HepG2 (cell line): ENCODE data around the gene PEPD. TPM values are rescaled to one million over a fixed set of nuclear protein-coding genes. Genes with fewer than 3 reads are reported as not detected.

ENCODE experiments used
- ARID5B ChIP-seq: IDR thresholded peaks from 2 replicates; pipeline ENCODE4 v1.4.0; 2020; ENCODE audit warnings: mild to moderate bottlenecking, missing genetic modification reagents
- CENPT ChIP-seq: sonication (generic); formaldehyde crosslinking; IDR thresholded peaks from 2 replicates; pipeline ENCODE4 v1.8.0; 2022; ENCODE audit warnings: low read depth, mild to moderate bottlenecking, moderate library complexity, missing genetic modification reagents
- CENPX ChIP-seq: sonication (generic); formaldehyde crosslinking; IDR thresholded peaks from 2 replicates; pipeline ENCODE4 v1.9.0; 2021; ENCODE audit warnings: mild to moderate bottlenecking, missing genetic modification reagents, moderate library complexity
- FOXP1 ChIP-seq, 2 experiments: fragments of 450-650 bp in 1 of 2; IDR thresholded peaks; 2 replicates each; pipeline ENCODE4 v1.6.1; 2017 to 2018; ENCODE audit warnings: antibody characterized with exemption in 1 of 2
- ISL2 ChIP-seq: sonication (generic); formaldehyde crosslinking; IDR thresholded peaks from 2 replicates; pipeline ENCODE4 v1.5.0; 2020; ENCODE audit warnings: missing genetic modification reagents
- KLF15 ChIP-seq: sonication (generic); formaldehyde crosslinking; IDR thresholded peaks from 2 replicates; pipeline ENCODE4 v1.8.1; 2023; ENCODE audit warnings: borderline replicate concordance, mild to moderate bottlenecking, inconsistent platforms, missing genetic modification reagents, mixed read lengths
- MAZ ChIP-seq, 2 experiments: sonication (generic) in 1 of 2; formaldehyde crosslinking in 1 of 2; IDR thresholded peaks; 2 replicates each; pipeline versions ENCODE4 v1.5.0 to v1.6.1; 2012 to 2020; ENCODE audit warnings: low read depth in 2 of 2, mild to moderate bottlenecking in 2 of 2, borderline replicate concordance in 1 of 2, improper control_type of control experiment in 1 of 2, low read length in 1 of 2, missing genetic modification reagents in 1 of 2, moderate library complexity in 1 of 2
- MIXL1 ChIP-seq: IDR thresholded peaks from 2 replicates; pipeline ENCODE4 v1.6.1; 2016
- MXD3 ChIP-seq: IDR thresholded peaks from 2 replicates; pipeline ENCODE4 v1.6.1; 2016; ENCODE audit warnings: mild to moderate bottlenecking, missing biosample characterization, missing genetic modification reagents
- MXI1 ChIP-seq: IDR thresholded peaks from 3 replicates; pipeline ENCODE4 v1.6.1; 2012; ENCODE audit warnings: low read depth, low read length, inconsistent platforms, borderline replicate concordance
- ONECUT2 ChIP-seq: sonication (generic); formaldehyde crosslinking; IDR thresholded peaks from 2 replicates; pipeline ENCODE4 v1.4.0; 2020; ENCODE audit warnings: missing genetic modification reagents
- SP4 ChIP-seq: sonication (generic); formaldehyde crosslinking; IDR thresholded peaks from 2 replicates; pipeline ENCODE4 v1.8.1; 2023; ENCODE audit warnings: mild to moderate bottlenecking, missing genetic modification reagents
- TBX3 ChIP-seq: fragments of 450-650 bp; IDR thresholded peaks from 2 replicates; pipeline ENCODE4 v1.6.1; 2017; ENCODE audit warnings: antibody characterized with exemption, mild to moderate bottlenecking, inconsistent platforms, borderline replicate concordance
- ZHX1 ChIP-seq: sonication (generic); formaldehyde crosslinking; IDR thresholded peaks from 2 replicates; pipeline ENCODE4 v1.8.1; 2022; ENCODE audit warnings: low read depth, mild to moderate bottlenecking, missing genetic modification reagents
- ZNF138 ChIP-seq: sonication (generic); formaldehyde crosslinking; IDR thresholded peaks from 2 replicates; pipeline ENCODE4 v1.5.0; 2020; ENCODE audit warnings: mild to moderate bottlenecking, low read depth, missing genetic modification reagents
- ZNF512 ChIP-seq: sonication (generic); formaldehyde crosslinking; IDR thresholded peaks from 2 replicates; pipeline ENCODE4 v1.4.0; 2020; ENCODE audit warnings: mild to moderate bottlenecking, missing genetic modification reagents
- ZNF704 ChIP-seq: sonication (generic); formaldehyde crosslinking; IDR thresholded peaks from 2 replicates; pipeline ENCODE4 v1.8.1; 2023; ENCODE audit warnings: mild to moderate bottlenecking, inconsistent platforms, moderate library complexity, missing genetic modification reagents, borderline replicate concordance
- ZNF788 ChIP-seq: sonication (generic); formaldehyde crosslinking; IDR thresholded peaks from 2 replicates; pipeline ENCODE4 v1.5.0; 2020; ENCODE audit warnings: mild to moderate bottlenecking, missing genetic modification reagents, borderline replicate concordance
- polyA plus RNA-seq, 8 experiments: library from polyadenylated mRNA; depleted of rRNA in 3 of 8; stranded (reverse) in 7 of 8; unstranded in 1 of 8; fragments of >200 nt; fragmentation: Illumina TruSeq in 4 of 8; extraction: Trizol in 4 of 8; gene quantifications; 2 replicates each; pipeline versions ENCODE4 v1.2.1 to v1.2.3, GENCODE V29; 2011 to 2016; ENCODE audit warnings: low read depth in 4 of 8, missing spikeins in 1 of 8, mixed read lengths in 1 of 8; ENCODE audit not compliant: insufficient read depth in 1 of 8
- total RNA-seq, 5 experiments: library from RNA; depleted of rRNA; stranded (reverse); fragments of >200 nt; fragmentation: Illumina TruSeq; extraction: Trizol; gene quantifications; 2 replicates each; pipeline ENCODE4 v1.2.3, GENCODE V29; 2016; ENCODE audit warnings: low read depth in 1 of 5

PEPD gene
- total and polyA plus RNA-seq, 2 of the 13 experiments (the other 11 are each of a cell fraction or from before 2014, with no cell fraction given) = 60.7 to 75.1 TPM

- TF ChIP-seq ZHX1 = 0 out of 2 replicates have a peak, but pooled peaks have one; percentile 19
- TF ChIP-seq MXI1 = peak; percentile 69; the same call in 1 of the 3 replicates
- no peak; the same call in 1 of the 2 replicates for TF ChIP-seq ZNF788 (CRISPR knock-in tag)
- no peak for TF ChIP-seq ZNF512 (CRISPR knock-in tag)
- TF ChIP-seq TBX3 = no peak
- no peak for TF ChIP-seq KLF15 (CRISPR knock-in tag)
- no peak for TF ChIP-seq FOXP1 (IDR thresholded peaks at IDR 0.05)
- TF ChIP-seq FOXP1 (CRISPR knock-in tag; IDR thresholded peaks at IDR 0.05) = no peak
- peak; percentile 59 for TF ChIP-seq MAZ (IDR thresholded peaks at IDR 0.05; ENCODE audit: borderline replicate concordance, low read depth, low read length)
- peak; percentile 77; the same call in 1 of the 2 replicates for TF ChIP-seq MAZ (CRISPR knock-in tag; IDR thresholded peaks at IDR 0.05; ENCODE audit: low read depth)
- TF ChIP-seq MXD3 (CRISPR knock-in tag) = peak; percentile 46; the same call in 1 of the 2 replicates
- no peak for TF ChIP-seq ZNF138 (CRISPR knock-in tag)
- 0 out of 2 replicates have a peak, but pooled peaks have one; percentile 37 for TF ChIP-seq ISL2
- TF ChIP-seq CENPX = no peak
- TF ChIP-seq ARID5B (CRISPR knock-in tag) = no peak
- no peak for TF ChIP-seq ONECUT2 (CRISPR knock-in tag)
- TF ChIP-seq MIXL1 (CRISPR knock-in tag) = no peak
- TF ChIP-seq ZNF704 (CRISPR knock-in tag) = no peak
- TF ChIP-seq SP4 (CRISPR knock-in tag) = peak; percentile 94
- TF ChIP-seq CENPT (CRISPR knock-in tag) = no peak
Observed at GRCh38 chr19:33373453-33374235, 147.9 kb downstream of the PEPD start, which contains the start of gene CEBPG (continued).
